GM19193 (cell line): ENCODE measurements around the gene ARHGDIA.

ENCODE experiments used
- POLR2A ChIP-seq: IDR thresholded peaks from 4 replicates; pipeline ENCODE4 v1.6.1; 2011; ENCODE audit not compliant: insufficient read depth, insufficient read length; ENCODE audit errors: extremely low read depth

Gene ARHGDIA

DNA sequence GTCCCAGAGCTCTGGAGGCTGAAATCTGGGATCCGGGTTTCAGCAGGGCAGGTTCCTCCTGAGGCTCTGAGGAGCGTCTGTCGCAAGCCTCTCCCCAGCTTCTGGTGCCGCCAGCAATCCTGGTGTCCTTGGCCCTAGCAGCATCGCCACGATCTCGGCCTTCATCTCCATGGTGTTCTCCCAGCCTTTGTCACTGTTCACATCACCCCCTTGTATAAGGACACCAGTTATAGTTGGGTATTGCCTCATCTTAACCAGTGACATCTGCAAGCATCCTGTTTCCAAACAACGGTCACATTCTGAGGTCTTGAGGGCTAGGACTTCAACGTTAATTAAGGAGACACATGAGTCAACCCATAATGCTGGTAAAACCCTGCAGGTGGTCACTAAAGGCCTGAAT is 33.5 kb downstream of the ARHGDIA start:
- TF ChIP-seq POLR2A, result no peak

- no peak for TF ChIP-seq POLR2A
Observed at GRCh38 chr17:81834831-81835267, 36.3 kb downstream of the ARHGDIA start, which contains the start of gene PPP1R27. PPP1R27 (minus strand) TSS chr17:81835050; CDS start chr17:81834953, 97 bp downstream.

GRCh38 chr17:81833921-81834830 is 37.0 kb downstream of the ARHGDIA start:
- TF ChIP-seq POLR2A, result no peak

DNA sequence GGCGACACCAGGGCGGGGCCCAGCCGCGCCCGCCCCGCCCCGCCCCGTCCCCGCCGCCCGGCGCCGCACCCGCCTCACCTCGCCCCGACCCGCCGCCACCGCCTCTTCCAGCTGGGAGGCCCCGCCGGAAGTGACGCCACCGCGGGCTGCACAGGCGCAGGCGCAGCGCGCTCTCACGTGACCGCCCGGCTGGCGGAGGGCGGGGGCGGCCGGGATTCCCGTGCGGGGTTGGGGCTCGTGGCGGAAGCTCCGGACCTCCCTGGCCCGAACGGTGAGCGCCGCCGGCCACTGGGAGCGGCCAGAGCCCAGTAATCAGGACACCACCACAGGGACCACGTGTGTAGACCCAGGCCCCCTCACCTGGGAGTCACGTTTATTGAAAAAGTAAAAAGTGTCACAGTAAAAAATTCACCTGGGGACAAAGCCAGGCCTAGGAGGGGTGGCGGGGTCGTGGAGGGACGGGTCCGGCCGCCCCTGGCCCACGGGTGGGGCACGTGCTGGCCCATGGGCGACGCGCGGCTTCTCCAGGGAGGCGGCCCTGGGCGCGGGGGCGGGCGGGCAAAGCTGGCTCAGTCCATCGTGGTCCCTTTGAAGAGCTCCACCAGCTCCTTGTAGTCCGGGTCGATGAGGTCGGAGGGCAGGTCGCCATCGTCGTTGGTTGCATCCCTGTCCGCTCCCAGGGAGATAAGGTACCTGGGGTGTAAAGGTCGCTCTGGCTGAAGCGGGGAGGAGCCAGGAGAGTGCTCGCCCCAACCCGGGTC is 37.8 kb downstream of the ARHGDIA start, which contains the start of gene MCRIP1:
MCRIP1 (minus strand) TSS at position 132 of the 761 bp plus-strand sequence. CDS start 8,785 bp downstream, outside the sequence.
- peak; percentile 87 for TF ChIP-seq POLR2A

DNA sequence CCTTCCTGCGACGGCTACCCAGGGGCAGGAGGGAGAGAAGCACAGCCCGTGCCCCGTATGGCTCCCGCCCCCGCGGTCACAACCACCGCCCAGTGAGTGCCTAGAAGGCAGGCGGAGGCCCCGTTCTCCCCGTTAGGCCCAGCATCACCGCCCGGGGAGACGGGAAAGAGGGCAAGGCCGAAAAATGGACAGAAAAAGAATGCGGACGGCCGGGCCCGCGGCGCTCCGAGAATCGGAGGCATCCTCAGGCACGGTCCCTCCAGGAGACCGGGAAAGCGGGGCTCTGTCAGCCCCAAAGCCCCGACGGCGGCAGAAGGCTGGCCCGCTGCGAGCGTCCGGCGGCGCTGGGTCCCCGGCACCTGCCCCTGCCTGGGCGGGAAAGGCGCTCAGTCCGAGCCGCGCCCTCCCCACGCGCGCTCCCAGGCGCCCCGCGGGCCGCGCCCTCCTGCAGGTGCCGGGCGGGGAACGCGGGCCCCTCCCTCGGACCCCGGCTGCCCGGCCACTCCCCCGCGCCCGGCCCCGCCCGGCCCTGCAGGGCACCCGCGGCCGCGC is 38.5 kb downstream of the ARHGDIA start:
- no peak for TF ChIP-seq POLR2A

DNA sequence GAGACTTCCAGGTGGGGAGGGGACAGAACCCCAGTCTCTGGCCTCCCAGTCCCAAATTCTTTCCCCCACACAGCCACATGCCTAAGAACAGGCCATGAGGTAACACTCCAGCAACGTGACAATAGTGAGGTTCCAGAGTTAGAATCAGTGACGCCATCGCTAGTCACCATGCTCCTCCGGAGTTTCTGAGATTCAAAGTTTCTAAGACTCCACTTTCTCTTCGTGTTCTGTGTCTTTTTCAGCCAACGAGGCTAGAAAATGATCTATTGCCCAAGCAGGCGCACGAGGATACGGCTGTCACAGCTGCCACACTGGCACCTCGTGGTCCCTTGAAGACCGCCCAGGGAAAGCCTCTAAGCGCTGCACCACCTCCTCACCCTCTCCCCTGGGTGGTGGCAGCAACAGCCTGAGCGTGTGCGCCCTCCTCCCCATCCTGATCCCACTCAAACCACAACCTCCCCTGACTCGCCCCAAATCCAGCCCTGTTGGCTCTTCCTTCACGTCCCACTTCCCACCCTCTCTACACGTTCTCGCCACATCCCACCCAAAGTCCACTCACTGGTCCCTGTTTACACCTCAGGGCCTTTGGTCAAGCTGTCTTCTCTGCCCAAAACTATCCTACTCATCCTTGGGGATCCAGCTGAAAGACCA is 39.1 kb downstream of the ARHGDIA start:
- no peak for TF ChIP-seq POLR2A

GRCh38 chr17:81831563-81831956 is 39.6 kb downstream of the ARHGDIA start:
- no peak for TF ChIP-seq POLR2A

DNA sequence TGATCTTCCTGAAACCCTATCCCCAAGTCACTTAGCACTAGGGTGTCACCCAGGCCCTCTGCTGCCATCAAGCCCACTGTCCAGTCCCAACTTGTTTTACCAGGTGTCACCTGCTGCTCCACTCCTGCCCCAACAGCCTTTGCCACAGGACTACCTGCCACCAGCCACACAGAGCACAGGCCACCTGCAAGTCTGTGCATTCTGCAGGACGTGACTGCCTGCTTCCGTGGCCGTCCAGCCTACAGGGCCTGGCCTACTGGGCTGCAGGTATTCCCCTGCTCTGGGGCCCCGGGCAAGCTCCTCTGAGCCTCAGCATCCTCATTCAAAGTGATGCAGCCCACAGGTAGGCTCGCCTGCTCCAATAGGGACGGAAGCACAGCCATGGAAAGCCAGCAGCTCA is 41.3 kb downstream of the ARHGDIA start:
- no peak for TF ChIP-seq POLR2A

- no peak for TF ChIP-seq POLR2A
Observed at GRCh38 chr17:81828656-81829055, 42.5 kb downstream of the ARHGDIA start.

GRCh38 chr17:81825841-81826466 is 45.2 kb downstream of the ARHGDIA start:
- no peak for TF ChIP-seq POLR2A

GRCh38 chr17:81824595-81824994 is 46.5 kb downstream of the ARHGDIA start:
- no peak for TF ChIP-seq POLR2A

DNA sequence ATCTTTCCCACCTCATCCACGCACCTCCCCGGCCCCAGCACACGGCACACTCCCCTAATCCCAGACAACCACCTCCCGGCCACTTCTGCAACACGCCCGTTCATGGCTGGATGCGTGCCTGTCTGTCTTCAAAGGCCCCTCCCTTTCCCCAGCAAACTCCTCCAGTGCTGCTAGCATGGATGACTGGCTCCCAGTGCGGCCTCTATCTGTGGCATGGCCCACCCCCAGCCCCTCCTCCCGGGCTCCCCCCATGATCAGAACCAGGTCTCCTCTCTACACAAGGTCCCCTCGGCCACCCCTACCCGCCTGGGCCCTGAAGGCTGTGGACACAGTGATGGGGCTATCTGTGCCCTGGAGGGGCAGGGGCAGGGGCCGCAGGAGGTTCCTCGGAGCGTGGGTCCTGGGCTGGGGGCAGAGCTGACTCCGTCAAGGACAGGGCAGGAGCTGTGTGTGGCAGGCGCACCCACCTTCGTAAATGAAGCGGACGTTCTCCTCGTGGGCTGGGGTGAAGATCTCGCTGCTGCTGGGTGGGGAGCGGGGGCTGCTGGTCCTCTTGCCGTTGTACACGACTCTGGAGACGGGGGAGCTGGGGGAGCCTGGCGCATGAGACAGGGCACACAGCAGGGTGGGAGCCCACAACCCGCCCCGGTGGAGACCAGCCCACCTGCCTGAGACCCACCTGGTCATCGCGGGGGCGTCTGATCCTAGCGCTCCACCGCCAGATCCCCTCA is 47.2 kb downstream of the ARHGDIA start:
- TF ChIP-seq POLR2A, result no peak

DNA sequence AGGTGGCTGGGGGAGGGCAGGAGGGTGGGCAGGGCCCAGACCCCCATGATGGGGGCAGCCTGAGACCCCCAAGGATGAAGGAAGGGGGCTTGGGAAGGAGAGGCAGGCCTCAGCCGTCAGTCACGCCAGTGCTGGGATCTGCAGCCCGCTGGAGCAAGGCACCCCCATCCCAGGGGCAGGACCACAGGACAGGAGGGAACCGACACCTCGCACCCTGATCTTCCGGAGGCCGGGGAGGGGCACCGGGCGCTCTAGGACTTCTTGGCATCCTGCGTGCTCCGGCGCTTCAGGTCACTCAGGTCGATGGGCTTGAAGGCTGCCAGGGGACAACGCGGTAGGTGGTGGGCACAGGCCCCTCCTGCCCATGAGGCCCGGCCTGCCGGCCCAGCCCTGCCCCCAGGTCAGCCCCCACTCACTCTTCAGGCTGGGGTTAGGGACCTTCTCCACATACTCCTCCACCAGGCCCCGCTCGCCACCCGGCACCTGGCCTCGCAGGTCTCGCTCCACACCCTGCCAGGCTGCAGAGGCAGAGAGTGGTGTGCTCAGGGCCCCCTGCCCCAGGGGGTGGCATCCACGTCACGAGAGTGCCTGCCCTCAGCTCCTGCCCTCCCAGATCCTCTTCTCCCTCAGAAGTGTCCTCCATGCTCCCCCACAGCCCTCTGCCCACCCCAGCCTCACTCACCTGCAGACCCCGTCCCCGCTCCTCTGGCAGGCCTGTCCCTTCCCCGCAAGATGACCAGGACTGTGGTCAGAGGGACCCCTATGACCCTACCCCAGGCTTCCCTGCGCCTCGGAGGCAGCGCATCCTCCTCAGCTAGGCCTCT is 47.9 kb downstream of the ARHGDIA start:
- TF ChIP-seq POLR2A, result no peak

GRCh38 chr17:81822312-81822637 is 48.9 kb downstream of the ARHGDIA start:
- no peak for TF ChIP-seq POLR2A
